Measurements from ENCODE around the gene SLC34A1.
"Not testable (repeated sequence)": the region's sequence is repeated elsewhere in the genome, so short reads cannot be mapped to it uniquely, and the experiment has no call there.

The SLC34A1 gene

DNA sequence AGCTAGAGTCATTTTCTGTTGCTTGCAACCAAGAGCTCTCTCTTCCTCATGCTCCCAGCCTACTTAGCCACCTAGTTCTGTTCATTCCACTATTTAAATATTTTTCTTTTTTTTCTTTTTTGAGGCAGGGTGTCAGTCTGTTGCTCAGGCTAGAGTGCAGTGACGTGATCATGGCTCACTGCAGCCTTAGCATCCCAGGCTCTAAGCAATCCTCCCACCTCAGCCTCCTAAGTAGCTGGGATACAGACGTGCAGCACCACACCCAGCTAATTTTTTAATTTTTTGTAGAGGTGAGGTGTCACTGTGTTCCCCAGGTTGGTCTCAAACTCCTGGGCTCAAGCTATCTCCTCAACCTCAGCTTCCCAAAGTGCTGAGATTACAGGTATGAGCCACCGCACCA lies 30.2 kb downstream of the SLC34A1 start:
- DNase-seq (ENCODE audit: low read depth), result no peak
- no peak overlapping the region for H3K4me3 ChIP-seq (ENCODE audit: low read length)
- TF ChIP-seq, protein P1, sequence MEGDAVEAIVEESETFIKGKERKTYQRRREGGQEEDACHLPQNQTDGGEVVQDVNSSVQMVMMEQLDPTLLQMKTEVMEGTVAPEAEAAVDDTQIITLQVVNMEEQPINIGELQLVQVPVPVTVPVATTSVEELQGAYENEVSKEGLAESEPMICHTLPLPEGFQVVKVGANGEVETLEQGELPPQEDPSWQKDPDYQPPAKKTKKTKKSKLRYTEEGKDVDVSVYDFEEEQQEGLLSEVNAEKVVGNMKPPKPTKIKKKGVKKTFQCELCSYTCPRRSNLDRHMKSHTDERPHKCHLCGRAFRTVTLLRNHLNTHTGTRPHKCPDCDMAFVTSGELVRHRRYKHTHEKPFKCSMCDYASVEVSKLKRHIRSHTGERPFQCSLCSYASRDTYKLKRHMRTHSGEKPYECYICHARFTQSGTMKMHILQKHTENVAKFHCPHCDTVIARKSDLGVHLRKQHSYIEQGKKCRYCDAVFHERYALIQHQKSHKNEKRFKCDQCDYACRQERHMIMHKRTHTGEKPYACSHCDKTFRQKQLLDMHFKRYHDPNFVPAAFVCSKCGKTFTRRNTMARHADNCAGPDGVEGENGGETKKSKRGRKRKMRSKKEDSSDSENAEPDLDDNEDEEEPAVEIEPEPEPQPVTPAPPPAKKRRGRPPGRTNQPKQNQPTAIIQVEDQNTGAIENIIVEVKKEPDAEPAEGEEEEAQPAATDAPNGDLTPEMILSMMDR (conservative IDR thresholded peaks at IDR 0.05; ENCODE audit: low read depth, low read length), result no peak

DNA sequence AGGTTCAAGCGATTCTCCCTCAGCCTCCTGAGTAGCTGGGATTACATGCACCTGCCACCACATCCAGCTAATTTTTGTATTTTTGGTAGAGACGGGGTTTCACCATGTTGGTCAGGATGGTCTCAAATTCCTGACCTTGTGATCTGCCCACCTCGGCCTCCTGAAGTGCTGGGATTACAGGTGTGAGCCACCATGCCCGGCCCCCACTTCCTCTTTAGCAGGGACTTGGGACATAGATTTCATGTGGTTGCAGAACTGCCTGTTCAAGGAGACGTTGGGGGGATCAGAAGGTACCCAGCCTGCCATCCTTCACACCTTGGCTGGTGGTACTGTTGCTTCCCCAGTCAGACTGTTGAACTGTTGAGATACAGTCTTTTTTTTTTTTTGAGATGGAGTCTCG lies 32.8 kb downstream of the SLC34A1 start:
- not testable (repeated sequence) for DNase-seq (ENCODE audit: low read depth); H3K4me3 ChIP-seq (ENCODE audit: low read length)

DNA sequence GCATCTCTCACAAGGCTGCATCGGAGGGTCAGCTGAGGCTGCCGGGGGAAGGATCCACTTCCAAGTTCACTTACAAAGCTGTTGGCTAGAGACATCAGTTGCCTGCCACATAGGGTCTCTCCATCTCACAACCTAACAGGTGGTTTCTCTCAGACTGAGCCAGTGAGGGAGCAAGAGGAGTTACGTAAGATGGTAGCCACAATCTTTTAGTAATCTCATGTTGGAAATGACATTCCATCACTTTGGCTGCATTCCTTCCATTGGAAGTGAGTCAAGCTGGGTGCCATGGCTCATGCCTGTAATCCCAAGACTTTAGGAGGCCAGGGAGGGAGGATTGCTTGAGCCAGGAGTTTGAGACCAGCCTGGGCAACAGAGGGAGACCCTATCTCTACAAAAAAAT lies 34.8 kb downstream of the SLC34A1 start:
- DNase-seq (ENCODE audit: low read depth), result no peak
- TF ChIP-seq, protein P1 (conservative IDR thresholded peaks at IDR 0.05; ENCODE audit: low read depth, low read length), result no peak
- no peak overlapping the region for H3K4me3 ChIP-seq (ENCODE audit: low read length)

DNA sequence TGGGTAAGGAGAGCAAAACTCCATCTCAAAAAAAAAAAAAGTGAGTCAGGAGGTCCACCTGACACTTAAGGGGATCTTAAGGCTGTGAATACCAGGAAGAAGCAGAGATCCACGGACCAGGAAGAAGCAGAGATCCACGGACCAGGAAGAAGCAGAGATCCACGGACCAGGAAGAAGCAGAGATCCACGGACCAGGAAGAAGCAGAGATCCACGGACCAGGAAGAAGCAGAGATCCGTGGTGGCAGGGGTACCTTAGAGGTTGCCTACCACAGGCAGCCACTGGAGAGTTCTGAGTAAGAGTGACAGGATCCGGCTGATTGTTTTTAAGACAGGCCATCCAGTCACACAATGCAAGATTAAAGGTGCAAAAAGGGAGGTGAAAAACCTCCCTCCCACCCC lies 36.2 kb downstream of the SLC34A1 start:
- DNase-seq (ENCODE audit: low read depth); H3K4me3 ChIP-seq (ENCODE audit: low read length): not testable (repeated sequence)

DNA sequence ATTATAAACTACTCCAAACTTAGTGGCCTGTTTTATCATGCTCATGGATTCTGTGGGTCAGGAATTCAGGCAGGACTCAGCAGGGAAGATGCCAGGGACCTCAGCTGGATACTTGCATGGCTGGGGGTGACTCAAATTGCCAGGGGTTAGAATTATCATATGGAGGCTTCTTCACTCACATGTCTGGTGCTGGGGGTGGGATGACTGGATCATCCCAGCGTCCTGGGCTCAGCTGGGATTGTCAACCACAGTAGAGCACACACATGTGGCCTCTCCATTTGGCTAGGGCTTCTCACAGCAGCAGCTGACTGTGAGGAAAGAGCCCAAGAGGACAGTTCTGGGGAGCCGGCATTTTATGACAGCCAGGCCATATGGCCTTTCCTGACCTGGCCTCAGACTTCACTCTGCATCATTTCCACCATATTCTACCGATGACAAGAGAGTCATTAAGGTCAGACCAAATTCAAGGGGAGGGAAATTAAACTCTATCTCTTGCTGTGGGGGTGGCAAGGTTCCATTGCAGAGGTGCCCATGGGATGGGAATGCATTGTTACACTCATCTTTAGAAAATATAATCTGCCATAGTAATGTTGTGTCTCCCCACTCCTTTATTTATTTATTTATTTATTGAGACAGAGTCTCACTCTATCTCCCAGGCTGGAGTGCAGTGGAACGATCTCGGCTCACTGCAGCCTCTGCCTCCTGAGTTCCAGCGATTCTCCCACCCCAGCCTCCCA lies 37.0 kb downstream of the SLC34A1 start:
- TF ChIP-seq, protein P1 (conservative IDR thresholded peaks at IDR 0.05; ENCODE audit: low read depth, low read length), result no peak

DNA sequence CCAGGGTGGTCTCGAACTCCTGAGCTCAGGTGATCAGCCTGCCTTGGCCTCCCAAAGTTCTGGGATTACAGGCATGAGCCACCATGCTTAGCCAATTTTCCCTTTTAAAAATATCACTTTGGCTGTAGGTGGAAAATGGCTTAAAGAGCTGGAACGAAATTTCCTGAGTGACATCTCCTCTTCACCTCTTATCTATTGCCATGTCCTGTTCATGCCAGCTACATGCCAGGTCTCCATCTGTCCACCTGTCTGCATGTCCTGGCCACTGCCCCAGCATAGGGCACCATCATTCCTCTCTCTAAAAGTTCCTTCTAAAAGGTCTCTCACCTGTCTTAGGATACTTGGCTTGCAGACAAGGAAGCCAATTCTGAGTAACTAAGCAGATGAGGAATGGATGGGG lies 39.4 kb downstream of the SLC34A1 start:
- no peak for DNase-seq (ENCODE audit: low read depth)
- TF ChIP-seq, protein P1 (conservative IDR thresholded peaks at IDR 0.05; ENCODE audit: low read depth, low read length), result no peak

More for the DNA sequence above, 37.0 kb downstream of the SLC34A1 start:
- H3K4me3 ChIP-seq (ENCODE audit: low read length), result no peak overlapping the region
- DNase-seq (ENCODE audit: low read depth), result no peak

DNA sequence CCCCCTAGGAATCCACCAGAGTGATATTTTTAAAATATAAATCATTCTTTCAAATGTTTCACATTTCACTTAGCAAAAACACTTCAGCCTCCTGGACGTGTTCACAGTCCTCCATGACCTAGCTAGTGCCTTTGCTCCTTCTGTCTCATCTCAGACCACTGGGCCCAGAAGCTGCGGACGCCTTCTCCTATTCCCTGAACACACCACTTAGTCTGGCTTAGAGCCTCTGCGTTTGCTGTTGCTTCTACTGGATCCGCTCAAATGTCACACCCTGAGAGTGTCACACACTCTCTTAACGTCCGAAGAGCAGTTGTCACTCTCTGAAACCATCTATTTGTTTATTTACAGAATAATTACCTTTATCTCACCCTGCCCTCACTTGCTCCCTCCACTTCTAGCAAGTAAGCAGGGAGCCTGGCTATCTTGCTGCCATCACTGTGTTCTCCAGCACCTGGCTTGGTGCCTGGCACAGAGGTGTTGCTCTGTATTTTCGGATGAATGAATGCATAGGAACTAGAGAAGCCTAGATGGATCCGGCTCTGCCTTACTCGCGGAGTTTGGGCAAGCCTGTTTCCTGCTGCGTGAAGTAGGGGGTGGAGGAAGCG lies 41.1 kb downstream of the SLC34A1 start:
- H3K4me3 ChIP-seq (ENCODE audit: low read length), result peak overlapping the region; percentile 68
- no peak for DNase-seq (ENCODE audit: low read depth)
- TF ChIP-seq, protein P1 (conservative IDR thresholded peaks at IDR 0.05; ENCODE audit: low read depth, low read length), result no peak

More for the DNA sequence above, 39.4 kb downstream of the SLC34A1 start:
- no peak overlapping the region for H3K4me3 ChIP-seq (ENCODE audit: low read length)
